Ovary (tissue), 9 donors: ENCODE results near the gene IGF1R. TPM values are rescaled to one million over a fixed set of nuclear protein-coding genes. Genes with fewer than 3 reads are reported as not detected.

Experiments used
- DNase-seq, 5 donors: peaks; one replicate each; pipeline ENCODE4 v3.0.0-alpha.2; 2019 to 2020
- H3K27ac ChIP-seq, 2 donors: fragments of 200-600 bp; one replicate each; pipeline versions ENCODE4 v1.5.1 to v1.8.0; 2019 to 2022
- H3K27me3 ChIP-seq: fragments of 200-600 bp; one replicate; pipeline ENCODE4 v1.8.0; 2022
- H3K36me3 ChIP-seq: fragments of 200-600 bp; sonication (generic); one replicate; pipeline ENCODE4 v1.5.1; 2019
- H3K4me1 ChIP-seq: one replicate; pipeline ENCODE4 v1.8.1; 2013; ENCODE audit warnings: mild to moderate bottlenecking, moderate library complexity; ENCODE audit not compliant: insufficient read depth
- H3K4me3 ChIP-seq: fragments of 200-600 bp; sonication (generic); one replicate; pipeline ENCODE4 v1.5.1; 2017
- H3K9me3 ChIP-seq, 2 donors: fragments of 200-600 bp in 1 of 2; sonication (generic) in 1 of 2; one replicate each; pipeline versions ENCODE4 v1.5.1 to v1.8.1; 2013 to 2019; ENCODE audit warnings: mild to moderate bottlenecking in 1 of 2, moderate library complexity in 1 of 2
- CTCF ChIP-seq, 3 donors: fragments of 450-650 bp in 2 of 3; fragments of 200-600 bp in 1 of 3; IDR thresholded peaks; one replicate each; pipeline versions ENCODE4 v1.5.1 to v1.8.0; 2016 to 2022; ENCODE audit warnings: antibody characterized with exemption in 3 of 3, mild to moderate bottlenecking in 1 of 3
- EP300 ChIP-seq: sonication (generic); formaldehyde crosslinking; IDR thresholded peaks from one replicate; pipeline ENCODE4 v1.6.1; 2017; ENCODE audit warnings: antibody characterized with exemption
- POLR2A ChIP-seq: fragments of 450-650 bp; IDR thresholded peaks from one replicate; pipeline ENCODE4 v1.6.1; 2017; ENCODE audit warnings: antibody characterized with exemption, mild to moderate bottlenecking, moderate library complexity
- WGBS, 3 donors: extraction: QIAGEN DNeasy Blood & Tissue Kit in 1 of 3; methylation state at CpG; one replicate each; pipeline versions ENCODE4 v1.1.5 to v1.1.7; 2013 to 2017; 5-methylcytosine and 5-hydroxymethylcytosine counted together
- intact Hi-C, 4 donors: fragments of 100-400 bp; cut with DNase I; formaldehyde crosslinking; loops; one replicate each; pipeline versions ENCODE4 v1.11.0 to v1.15.1; 2022 to 2023
- polyA plus RNA-seq, 2 donors: library from polyadenylated mRNA; stranded (reverse); fragments of 200-250 nt in 1 of 2; fragments of 350-450 nt in 1 of 2; fragmentation: Illumina TruSeq in 1 of 2; extraction: RNeasy Lipid Tissue Mini Kit (QIAGEN cat#74804) in 1 of 2; gene quantifications; one replicate each; pipeline ENCODE4 v1.2.3, GENCODE V29; 2013 to 2014
- total RNA-seq, 7 donors: library from RNA; depleted of rRNA in 2 of 7; stranded (reverse); fragments of >200 nt in 2 of 7; fragmentation: NEBNext Ultra II Directional in 3 of 7; extraction: Animal tissue kit (Norgen Biotek cat#: 25700) in 3 of 7; gene quantifications; one replicate each; pipeline versions ENCODE4 v1.1.0 to v1.2.4, GENCODE V29; 2016 to 2023
- donor health status: DM: no; HTN: no; CAD: no; lungs with moderate emphysema.
- donor health status: DM: no; HTN: no; CAD: no.
- donor health status: Bipolar disorder and iron deficiency.
- donor health status: DM: yes; HTN: yes; CAD: no.
- donor health status: DM: no; HTN: no; CAD: no.
- donor health status: DM: yes; HTN: yes; CAD: no.

IGF1R gene
- total and polyA plus RNA-seq, 9 donors, result 15.4 to 88.7 (median 68.9) TPM

GRCh38 chr15:98785807-98786621 is 137.7 kb downstream of the IGF1R start:
- WGBS, 3 donors, result 87 to 94% (median 91%) methylated on average over 9 of the region's 9 CpGs
- no peak for DNase-seq
- intact Hi-C loops, result no loop called here
- peaks cover 9% of the 10 kb centered on the region for H3K4me1 ChIP-seq
- no peak overlapping the region for H3K4me3 ChIP-seq
- no peak overlapping the region for H3K27ac ChIP-seq
- TF ChIP-seq CTCF (IDR thresholded peaks at IDR 0.05), result no peak
- TF ChIP-seq POLR2A, result no peak
- TF ChIP-seq EP300, result no peak
- H3K9me3 ChIP-seq, result no peaks in the 10 kb centered on the region
- no peaks in the 10 kb centered on the region for H3K36me3 ChIP-seq
- no peaks in the 10 kb centered on the region for H3K27me3 ChIP-seq

GRCh38 chr15:98786717-98787116 is 138.4 kb downstream of the IGF1R start:
- H3K9me3 ChIP-seq, result no peaks in the 10 kb centered on the region
- DNase-seq, result no peak
- H3K36me3 ChIP-seq, result no peaks in the 10 kb centered on the region
- no peak overlapping the region for H3K27ac ChIP-seq
- intact Hi-C loops, result no loop called here
- WGBS, 3 donors, result 91 to 97% (median 96%) methylated on average over 9 of the region's 9 CpGs
- H3K4me3 ChIP-seq, result no peak overlapping the region
- H3K27me3 ChIP-seq, result no peaks in the 10 kb centered on the region
- TF ChIP-seq CTCF (IDR thresholded peaks at IDR 0.05), result no peak
- no peak for TF ChIP-seq POLR2A
- TF ChIP-seq EP300, result no peak
- peaks cover 9% of the 10 kb centered on the region for H3K4me1 ChIP-seq

- Histone ChIP-seq H3K27me3 (no peaks in the 10 kb centered on the region), H3K27ac (no peak overlapping the region), H3K36me3 (no peaks in the 10 kb centered on the region), H3K4me3 (no peak overlapping the region), H3K9me3 (no peaks in the 10 kb centered on the region), H3K4me1 (peaks cover 10% of the 10 kb centered on the region)
- no peak for DNase-seq
- WGBS, 3 donors, result 95 to 97% (median 96%) methylated on average over 2 of the region's 2 CpGs
- intact Hi-C loops, result no loop called here
- TF ChIP-seq EP300 (no peak), POLR2A (no peak), CTCF (IDR thresholded peaks at IDR 0.05) (no peak)
These were observed 138.9 kb downstream of the IGF1R start for GRCh38 chr15:98787194-98787593.

GRCh38 chr15:98787936-98788757 is 139.8 kb downstream of the IGF1R start:
- peaks cover 11% of the 10 kb centered on the region for H3K4me1 ChIP-seq
- H3K36me3 ChIP-seq, result no peaks in the 10 kb centered on the region
- intact Hi-C loops, result no loop called here
- H3K27ac ChIP-seq, result no peak overlapping the region
- no peaks in the 10 kb centered on the region for H3K27me3 ChIP-seq
- WGBS, 3 donors, result 83 to 88% (median 85%) methylated on average over 9 of the region's 9 CpGs
- DNase-seq, result no peak
- no peak overlapping the region for H3K4me3 ChIP-seq
- H3K9me3 ChIP-seq, result no peaks in the 10 kb centered on the region
- no peak for TF ChIP-seq CTCF (IDR thresholded peaks at IDR 0.05)
- TF ChIP-seq POLR2A, result no peak
- TF ChIP-seq EP300, result no peak
